Spleen (tissue), 7 donors: ENCODE measurements around the gene MDH1B.

Experiments used
- POLR2A ChIP-seq, 3 donors: fragments of 450-650 bp; IDR thresholded peaks; one replicate each; pipeline ENCODE4 v1.5.1; 2017; ENCODE audit warnings: antibody characterized with exemption in 3 of 3, mild to moderate bottlenecking in 1 of 3
- TF ChIP-seq, protein P1 (sequence below), 11 experiments: fragments of 200-600 bp in 7 of 11; fragments of 450-650 bp in 4 of 11; sonication (generic) in 4 of 11; IDR thresholded peaks in 8 of 11; conservative IDR thresholded peaks in 3 of 11; 1 replicate in 7 of 11; 2 replicates in 4 of 11; pipeline versions ENCODE4 v1.4.0 to v1.8.0; 2016 to 2021; ENCODE audit warnings: antibody characterized with exemption in 11 of 11, inconsistent platforms in 4 of 11, mild to moderate bottlenecking in 1 of 11
- donor health status: DM: no; HTN: no; CAD: no; lungs with moderate emphysema.
- donor health status: DM: no; HTN: no; CAD: no.
- donor health status: DM: no; HTN: no; CAD: no.

DNA sequence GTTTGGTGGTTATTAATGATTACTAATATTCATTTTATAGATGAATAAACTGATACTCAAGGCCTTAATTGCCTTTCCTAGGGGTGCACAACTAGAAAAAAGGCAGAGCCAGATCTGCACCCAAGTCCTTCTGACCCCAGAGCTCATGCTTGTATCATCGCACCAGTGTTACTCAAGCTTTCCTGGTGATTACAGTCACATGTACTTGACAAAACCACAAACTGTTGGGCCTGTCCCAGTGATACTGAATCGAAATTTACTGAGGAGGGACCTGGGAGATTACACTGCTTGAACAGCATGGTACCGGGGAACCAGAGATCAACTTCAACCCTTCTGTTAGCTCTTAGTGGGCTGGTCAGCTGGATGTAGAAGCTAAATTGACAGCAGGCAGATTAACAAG, 34.0 kb upstream of the MDH1B start:
- TF ChIP-seq, protein P1, sequence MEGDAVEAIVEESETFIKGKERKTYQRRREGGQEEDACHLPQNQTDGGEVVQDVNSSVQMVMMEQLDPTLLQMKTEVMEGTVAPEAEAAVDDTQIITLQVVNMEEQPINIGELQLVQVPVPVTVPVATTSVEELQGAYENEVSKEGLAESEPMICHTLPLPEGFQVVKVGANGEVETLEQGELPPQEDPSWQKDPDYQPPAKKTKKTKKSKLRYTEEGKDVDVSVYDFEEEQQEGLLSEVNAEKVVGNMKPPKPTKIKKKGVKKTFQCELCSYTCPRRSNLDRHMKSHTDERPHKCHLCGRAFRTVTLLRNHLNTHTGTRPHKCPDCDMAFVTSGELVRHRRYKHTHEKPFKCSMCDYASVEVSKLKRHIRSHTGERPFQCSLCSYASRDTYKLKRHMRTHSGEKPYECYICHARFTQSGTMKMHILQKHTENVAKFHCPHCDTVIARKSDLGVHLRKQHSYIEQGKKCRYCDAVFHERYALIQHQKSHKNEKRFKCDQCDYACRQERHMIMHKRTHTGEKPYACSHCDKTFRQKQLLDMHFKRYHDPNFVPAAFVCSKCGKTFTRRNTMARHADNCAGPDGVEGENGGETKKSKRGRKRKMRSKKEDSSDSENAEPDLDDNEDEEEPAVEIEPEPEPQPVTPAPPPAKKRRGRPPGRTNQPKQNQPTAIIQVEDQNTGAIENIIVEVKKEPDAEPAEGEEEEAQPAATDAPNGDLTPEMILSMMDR (IDR thresholded peaks at IDR 0.05 in 8 of 11, conservative IDR thresholded peaks at IDR 0.05 in 3 of 11): no peak
- TF ChIP-seq POLR2A (IDR thresholded peaks at IDR 0.05): no peak
